ENCODE results near the gene WDR1.
A peak's percentile ranks its signal among the peaks of the same experiment; 100 is the strongest.

Gene WDR1

GRCh38 chr4:10075953-10076391 is 40.6 kb downstream of the WDR1 start:
- no peaks in the 10 kb centered on the region for H3K27me3 ChIP-seq (ENCODE audit: insufficient read depth, low read length)
- no peak overlapping the region for H2BK120ac ChIP-seq (ENCODE audit: insufficient read depth, low read length, poor library complexity)
- H3K18ac ChIP-seq (ENCODE audit: low read length), result no peak overlapping the region
- H3K9me3 ChIP-seq (ENCODE audit: insufficient read depth, low read depth, low read length), result no peaks in the 10 kb centered on the region
- H2AFZ ChIP-seq (ENCODE audit: insufficient read depth, low read length, poor library complexity), result no peak overlapping the region
- H3K23ac ChIP-seq (ENCODE audit: low read length), result no peak overlapping the region
- peak overlapping the region; percentile 37 for H4K12ac ChIP-seq (ENCODE audit: low read depth, low read length)
- H3K27ac ChIP-seq (ENCODE audit: low read depth, low read length), result no peak overlapping the region
- H3K9ac ChIP-seq (ENCODE audit: low read length), result no peak overlapping the region
- H3K4me1 ChIP-seq (ENCODE audit: control insufficient read depth in 1 of 2, insufficient read depth in 2 of 2, low read length in 2 of 2), result no peaks in the 10 kb centered on the region
- H3K4me2 ChIP-seq (ENCODE audit: low read length), result no peak overlapping the region
- no peak overlapping the region for H4K91ac ChIP-seq (ENCODE audit: low read depth, low read length)
- H3K36me3 ChIP-seq (ENCODE audit: control insufficient read depth in 1 of 2, insufficient read depth in 2 of 2, low read length in 2 of 2), result peaks cover 77 to 83% of the 10 kb centered on the region in 2 experiments
- DNase-seq, result no peak
- no peak overlapping the region for H2AK5ac ChIP-seq (ENCODE audit: low read length)
- H4K8ac ChIP-seq (ENCODE audit: low read depth, low read length), result no peak overlapping the region
- no peaks in the 10 kb centered on the region for H3K79me1 ChIP-seq (ENCODE audit: low read length)
- no peak overlapping the region for H3K4ac ChIP-seq (ENCODE audit: low read depth, low read length)
- H3K14ac ChIP-seq (ENCODE audit: low read length), result no peak overlapping the region
- no CpG with 5 or more reads among the region's 11 CpGs for WGBS (ENCODE audit: extremely low coverage, insufficient coverage, insufficient read length)
- no peak overlapping the region for H3K4me3 ChIP-seq (ENCODE audit: low read depth, low read length)
- no peaks in the 10 kb centered on the region for H3K79me2 ChIP-seq (ENCODE audit: control insufficient read depth, insufficient read depth, low read length, poor library complexity)
- no peak overlapping the region for H2BK5ac ChIP-seq (ENCODE audit: low read depth, low read length, poor library complexity)
- H2BK12ac ChIP-seq (ENCODE audit: low read length), result no peak overlapping the region

GRCh38 chr4:10075158-10075863 is 41.3 kb downstream of the WDR1 start:
- no peak overlapping the region for H2BK12ac ChIP-seq (ENCODE audit: low read length)
- no peak overlapping the region for H3K9ac ChIP-seq (ENCODE audit: low read length)
- H3K27ac ChIP-seq (ENCODE audit: low read depth, low read length), result no peak overlapping the region
- no peak overlapping the region for H4K8ac ChIP-seq (ENCODE audit: low read depth, low read length)
- no peak for DNase-seq
- no peaks in the 10 kb centered on the region for H3K27me3 ChIP-seq (ENCODE audit: insufficient read depth, low read length)
- no peak overlapping the region for H2AK5ac ChIP-seq (ENCODE audit: low read length)
- H3K79me1 ChIP-seq (ENCODE audit: low read length), result no peaks in the 10 kb centered on the region
- H4K12ac ChIP-seq (ENCODE audit: low read depth, low read length), result no peak overlapping the region
- no peak overlapping the region for H4K91ac ChIP-seq (ENCODE audit: low read depth, low read length)
- H2BK120ac ChIP-seq (ENCODE audit: insufficient read depth, low read length, poor library complexity), result no peak overlapping the region
- no CpG with 5 or more reads among the region's 20 CpGs for WGBS (ENCODE audit: extremely low coverage, insufficient coverage, insufficient read length)
- H3K4me3 ChIP-seq (ENCODE audit: low read depth, low read length), result peak overlapping the region; percentile 6
- H3K23ac ChIP-seq (ENCODE audit: low read length), result no peak overlapping the region
- H3K4me1 ChIP-seq (ENCODE audit: control insufficient read depth in 1 of 2, insufficient read depth in 2 of 2, low read length in 2 of 2), result no peaks in the 10 kb centered on the region
- no peaks in the 10 kb centered on the region for H3K79me2 ChIP-seq (ENCODE audit: control insufficient read depth, insufficient read depth, low read length, poor library complexity)
- H3K4ac ChIP-seq (ENCODE audit: low read depth, low read length), result no peak overlapping the region
- no peak overlapping the region for H3K14ac ChIP-seq (ENCODE audit: low read length)
- no peak overlapping the region for H2AFZ ChIP-seq (ENCODE audit: insufficient read depth, low read length, poor library complexity)
- no peak overlapping the region for H3K18ac ChIP-seq (ENCODE audit: low read length)
- no peak overlapping the region for H2BK5ac ChIP-seq (ENCODE audit: low read depth, low read length, poor library complexity)
- no peak overlapping the region for H3K4me2 ChIP-seq (ENCODE audit: low read length)
- no peaks in the 10 kb centered on the region for H3K9me3 ChIP-seq (ENCODE audit: insufficient read depth, low read depth, low read length)
- H3K36me3 ChIP-seq (ENCODE audit: control insufficient read depth in 1 of 2, insufficient read depth in 2 of 2, low read length in 2 of 2), result peaks cover 70 to 77% of the 10 kb centered on the region in 2 experiments

GRCh38 chr4:10074767-10075105 is 41.9 kb downstream of the WDR1 start:
- H3K9ac ChIP-seq (ENCODE audit: low read length), result no peak overlapping the region
- no peak overlapping the region for H3K27ac ChIP-seq (ENCODE audit: low read depth, low read length)
- no peak overlapping the region for H4K12ac ChIP-seq (ENCODE audit: low read depth, low read length)
- H2BK5ac ChIP-seq (ENCODE audit: low read depth, low read length, poor library complexity), result no peak overlapping the region
- no peak overlapping the region for H3K14ac ChIP-seq (ENCODE audit: low read length)
- H3K27me3 ChIP-seq (ENCODE audit: insufficient read depth, low read length), result no peaks in the 10 kb centered on the region
- no peak overlapping the region for H3K18ac ChIP-seq (ENCODE audit: low read length)
- WGBS (ENCODE audit: extremely low coverage, insufficient coverage, insufficient read length), result no CpG with 5 or more reads among the region's 7 CpGs
- H2BK12ac ChIP-seq (ENCODE audit: low read length), result no peak overlapping the region
- H4K8ac ChIP-seq (ENCODE audit: low read depth, low read length), result no peak overlapping the region
- H3K79me1 ChIP-seq (ENCODE audit: low read length), result no peaks in the 10 kb centered on the region
- H2AK5ac ChIP-seq (ENCODE audit: low read length), result no peak overlapping the region
- H3K79me2 ChIP-seq (ENCODE audit: control insufficient read depth, insufficient read depth, low read length, poor library complexity), result no peaks in the 10 kb centered on the region
- DNase-seq, result peak; percentile 31 to 48
- no peak overlapping the region for H3K4me3 ChIP-seq (ENCODE audit: low read depth, low read length)
- H3K4me2 ChIP-seq (ENCODE audit: low read length), result no peak overlapping the region
- H3K9me3 ChIP-seq (ENCODE audit: insufficient read depth, low read depth, low read length), result no peaks in the 10 kb centered on the region
- H4K91ac ChIP-seq (ENCODE audit: low read depth, low read length), result no peak overlapping the region
- H3K4ac ChIP-seq (ENCODE audit: low read depth, low read length), result no peak overlapping the region
- H2AFZ ChIP-seq (ENCODE audit: insufficient read depth, low read length, poor library complexity), result no peak overlapping the region
- H3K36me3 ChIP-seq (ENCODE audit: control insufficient read depth in 1 of 2, insufficient read depth in 2 of 2, low read length in 2 of 2), result peaks cover 64 to 72% of the 10 kb centered on the region in 2 experiments
- no peak overlapping the region for H2BK120ac ChIP-seq (ENCODE audit: insufficient read depth, low read length, poor library complexity)
- H3K4me1 ChIP-seq (ENCODE audit: control insufficient read depth in 1 of 2, insufficient read depth in 2 of 2, low read length in 2 of 2), result no peaks in the 10 kb centered on the region
- H3K23ac ChIP-seq (ENCODE audit: low read length), result no peak overlapping the region

GRCh38 chr4:10074076-10074766 is 42.4 kb downstream of the WDR1 start:
- WGBS (ENCODE audit: extremely low coverage, insufficient coverage, insufficient read length), result no CpG with 5 or more reads among the region's 13 CpGs

More at GRCh38 chr4:10074076-10074766, 42.4 kb downstream of the WDR1 start:
- Histone ChIP-seq H3K36me3 (ENCODE audit: control insufficient read depth in 1 of 2, insufficient read depth in 2 of 2, low read length in 2 of 2) (peaks cover 63 to 71% of the 10 kb centered on the region in 2 experiments), H3K4me1 (ENCODE audit: control insufficient read depth in 1 of 2, insufficient read depth in 2 of 2, low read length in 2 of 2) (no peaks in the 10 kb centered on the region), H3K18ac (ENCODE audit: low read length) (no peak overlapping the region), H2AFZ (ENCODE audit: insufficient read depth, low read length, poor library complexity) (no peak overlapping the region), H3K27me3 (ENCODE audit: insufficient read depth, low read length) (no peaks in the 10 kb centered on the region), H4K12ac (ENCODE audit: low read depth, low read length) (no peak overlapping the region), H3K4me3 (ENCODE audit: low read depth, low read length) (no peak overlapping the region), H2BK120ac (ENCODE audit: insufficient read depth, low read length, poor library complexity) (no peak overlapping the region), H3K27ac (ENCODE audit: low read depth, low read length) (no peak overlapping the region), H4K91ac (ENCODE audit: low read depth, low read length) (no peak overlapping the region), H2AK5ac (ENCODE audit: low read length) (no peak overlapping the region), H2BK5ac (ENCODE audit: low read depth, low read length, poor library complexity) (no peak overlapping the region), H3K9me3 (ENCODE audit: insufficient read depth, low read depth, low read length) (no peaks in the 10 kb centered on the region), H2BK12ac (ENCODE audit: low read length) (no peak overlapping the region), H3K79me1 (ENCODE audit: low read length) (no peaks in the 10 kb centered on the region), H3K23ac (ENCODE audit: low read length) (no peak overlapping the region), H4K8ac (ENCODE audit: low read depth, low read length) (no peak overlapping the region), H3K14ac (ENCODE audit: low read length) (no peak overlapping the region), H3K9ac (ENCODE audit: low read length) (no peak overlapping the region), H3K79me2 (ENCODE audit: control insufficient read depth, insufficient read depth, low read length, poor library complexity) (no peaks in the 10 kb centered on the region), H3K4me2 (ENCODE audit: low read length) (no peak overlapping the region), H3K4ac (ENCODE audit: low read depth, low read length) (no peak overlapping the region)
- no peak for DNase-seq
